MM.1S (cell line): ENCODE results near the gene VSX2.

Experiments
- DNase-seq: peaks from one replicate; pipeline ENCODE4 v3.0.0-alpha.2; 2015
- H2AFZ ChIP-seq: fragments of 300-600 bp; sonication (generic); 2 replicates; pipeline ENCODE4 v1.6.0; 2016; ENCODE audit warnings: antibody characterized with exemption, low read length
- H3F3A ChIP-seq: fragments of 300-600 bp; sonication (generic); 2 replicates; pipeline ENCODE4 v1.6.1; 2016; ENCODE audit warnings: mild to moderate bottlenecking, antibody characterized with exemption, low read length, moderate library complexity, mixed read lengths; ENCODE audit not compliant: insufficient read depth
- H3K27ac ChIP-seq: fragments of 300-600 bp; sonication (generic); 2 replicates; pipeline ENCODE4 v1.5.1; 2016; ENCODE audit warnings: mild to moderate bottlenecking, low read length
- H3K27me3 ChIP-seq: fragments of 300-600 bp; sonication (generic); replicated peaks from 2 replicates; pipeline ENCODE4 v1.6.0; 2016; ENCODE audit warnings: low read length; ENCODE audit not compliant: insufficient read depth
- H3K36me3 ChIP-seq: fragments of 300-600 bp; sonication (generic); replicated peaks from 2 replicates; pipeline ENCODE4 v1.6.1; 2016; ENCODE audit warnings: mild to moderate bottlenecking, low read length, mixed read lengths; ENCODE audit not compliant: insufficient read depth
- H3K4me1 ChIP-seq: fragments of 300-600 bp; sonication (generic); 2 replicates; pipeline ENCODE4 v1.6.1; 2016; ENCODE audit warnings: low read length, mixed read lengths
- H3K4me2 ChIP-seq: fragments of 300-600 bp; sonication (generic); 2 replicates; pipeline ENCODE4 v1.6.0; 2016; ENCODE audit warnings: low read depth, low read length
- H3K4me3 ChIP-seq: fragments of 300-600 bp; sonication (generic); 2 replicates; pipeline ENCODE4 v1.5.1; 2016; ENCODE audit warnings: low read length, mixed read lengths
- H3K79me2 ChIP-seq: fragments of 300-600 bp; sonication (generic); 2 replicates; pipeline ENCODE4 v1.6.1; 2016; ENCODE audit warnings: mixed run types, low read length, mixed read lengths
- H3K9ac ChIP-seq: fragments of 300-600 bp; sonication (generic); 2 replicates; pipeline ENCODE4 v1.6.1; 2016; ENCODE audit warnings: low read length, mixed read lengths
- H3K9me2 ChIP-seq: fragments of 300-600 bp; sonication (generic); replicated peaks from 2 replicates; pipeline ENCODE4 v1.6.1; 2016; ENCODE audit warnings: mild to moderate bottlenecking, low read length, mixed read lengths; ENCODE audit not compliant: insufficient read depth
- H3K9me3 ChIP-seq: fragments of 300-600 bp; sonication (generic); replicated peaks from 2 replicates; pipeline ENCODE4 v1.6.1; 2016; ENCODE audit warnings: mild to moderate bottlenecking, low read length, mixed read lengths; ENCODE audit not compliant: insufficient read depth
- H4K20me1 ChIP-seq: fragments of 300-600 bp; sonication (generic); 2 replicates; pipeline ENCODE4 v1.6.1; 2016; ENCODE audit warnings: mild to moderate bottlenecking, low read length, moderate library complexity, mixed read lengths; ENCODE audit not compliant: insufficient read depth
- EZH2 ChIP-seq: fragments of 300-600 bp; sonication (generic); optimal IDR thresholded peaks from 2 replicates; pipeline ENCODE3; 2017; ENCODE audit warnings: low read depth, mild to moderate bottlenecking, antibody characterized with exemption, low read length, mixed read lengths
- EZH2phosphoT487 ChIP-seq: fragments of 300-600 bp; sonication (generic); IDR thresholded peaks from 2 replicates; pipeline ENCODE4 v1.6.1; 2018; ENCODE audit warnings: antibody characterized with exemption, low read length
- TF ChIP-seq, protein P1 (sequence below): fragments of 300-600 bp; sonication (generic); IDR thresholded peaks from 2 replicates; pipeline ENCODE4 v1.5.1; 2016; ENCODE audit warnings: antibody characterized with exemption, low read length, mixed read lengths

Gene VSX2

DNA sequence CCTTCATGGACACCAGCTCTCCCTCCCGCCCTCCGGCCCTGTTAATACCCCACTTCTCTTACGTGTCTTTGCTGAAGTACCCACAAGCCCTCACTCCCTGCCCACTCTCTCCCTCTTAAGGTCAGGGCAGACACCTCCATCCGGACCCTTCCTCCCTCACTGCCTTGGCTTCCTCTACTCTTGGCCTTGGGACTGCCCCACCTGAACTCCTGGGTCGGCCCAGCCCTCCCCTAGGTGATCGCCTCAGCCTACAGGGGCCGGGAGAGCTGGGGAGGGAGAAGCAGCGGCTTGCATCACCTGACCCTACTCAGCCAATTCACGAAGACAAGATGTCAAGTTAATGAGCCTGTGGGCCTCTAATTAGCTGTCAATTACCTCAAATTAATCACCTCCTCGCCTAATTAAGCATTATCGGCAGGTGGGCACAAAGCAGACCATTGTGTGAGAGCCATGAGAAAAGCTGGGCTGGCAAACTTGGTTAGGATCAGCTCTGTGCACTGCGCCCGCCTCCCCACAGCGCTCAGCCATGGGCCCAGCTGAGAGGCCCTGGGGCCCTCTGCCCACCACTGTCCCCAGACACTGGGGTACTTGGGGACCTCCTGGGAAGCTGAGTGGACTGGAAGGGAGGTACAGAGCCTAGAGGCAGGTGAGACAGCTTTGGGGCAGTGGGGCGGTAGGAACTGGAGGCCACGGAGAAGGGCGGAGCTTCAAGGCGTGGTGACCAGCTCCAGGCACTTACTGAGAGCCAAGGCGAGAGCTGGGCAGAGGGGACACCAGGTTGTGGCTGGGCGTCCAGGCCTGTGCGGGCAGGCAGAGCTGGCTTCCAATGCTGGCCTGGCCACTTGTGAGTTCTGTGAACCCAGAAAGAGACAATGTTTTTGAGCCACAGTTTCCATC is 25.1 kb upstream of the VSX2 start:
- no peaks in the 10 kb centered on the region for H3K27me3 ChIP-seq
- H3K79me2 ChIP-seq: no peaks in the 10 kb centered on the region
- H3K9ac ChIP-seq: no peak overlapping the region
- no peak overlapping the region for H3K4me3 ChIP-seq
- no peaks in the 10 kb centered on the region for H3K9me2 ChIP-seq
- TF ChIP-seq, protein P1, sequence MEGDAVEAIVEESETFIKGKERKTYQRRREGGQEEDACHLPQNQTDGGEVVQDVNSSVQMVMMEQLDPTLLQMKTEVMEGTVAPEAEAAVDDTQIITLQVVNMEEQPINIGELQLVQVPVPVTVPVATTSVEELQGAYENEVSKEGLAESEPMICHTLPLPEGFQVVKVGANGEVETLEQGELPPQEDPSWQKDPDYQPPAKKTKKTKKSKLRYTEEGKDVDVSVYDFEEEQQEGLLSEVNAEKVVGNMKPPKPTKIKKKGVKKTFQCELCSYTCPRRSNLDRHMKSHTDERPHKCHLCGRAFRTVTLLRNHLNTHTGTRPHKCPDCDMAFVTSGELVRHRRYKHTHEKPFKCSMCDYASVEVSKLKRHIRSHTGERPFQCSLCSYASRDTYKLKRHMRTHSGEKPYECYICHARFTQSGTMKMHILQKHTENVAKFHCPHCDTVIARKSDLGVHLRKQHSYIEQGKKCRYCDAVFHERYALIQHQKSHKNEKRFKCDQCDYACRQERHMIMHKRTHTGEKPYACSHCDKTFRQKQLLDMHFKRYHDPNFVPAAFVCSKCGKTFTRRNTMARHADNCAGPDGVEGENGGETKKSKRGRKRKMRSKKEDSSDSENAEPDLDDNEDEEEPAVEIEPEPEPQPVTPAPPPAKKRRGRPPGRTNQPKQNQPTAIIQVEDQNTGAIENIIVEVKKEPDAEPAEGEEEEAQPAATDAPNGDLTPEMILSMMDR: no peak
- TF ChIP-seq EZH2: no peak
- no peak for TF ChIP-seq EZH2phosphoT487
- no peak overlapping the region for H2AFZ ChIP-seq
- no peaks in the 10 kb centered on the region for H3F3A ChIP-seq
- no peak overlapping the region for H3K4me2 ChIP-seq
- H3K9me3 ChIP-seq: no peaks in the 10 kb centered on the region
- H3K4me1 ChIP-seq: no peaks in the 10 kb centered on the region
- no peaks in the 10 kb centered on the region for H3K36me3 ChIP-seq
- no peak for DNase-seq
- no peak overlapping the region for H3K27ac ChIP-seq
- H4K20me1 ChIP-seq: no peaks in the 10 kb centered on the region

DNA sequence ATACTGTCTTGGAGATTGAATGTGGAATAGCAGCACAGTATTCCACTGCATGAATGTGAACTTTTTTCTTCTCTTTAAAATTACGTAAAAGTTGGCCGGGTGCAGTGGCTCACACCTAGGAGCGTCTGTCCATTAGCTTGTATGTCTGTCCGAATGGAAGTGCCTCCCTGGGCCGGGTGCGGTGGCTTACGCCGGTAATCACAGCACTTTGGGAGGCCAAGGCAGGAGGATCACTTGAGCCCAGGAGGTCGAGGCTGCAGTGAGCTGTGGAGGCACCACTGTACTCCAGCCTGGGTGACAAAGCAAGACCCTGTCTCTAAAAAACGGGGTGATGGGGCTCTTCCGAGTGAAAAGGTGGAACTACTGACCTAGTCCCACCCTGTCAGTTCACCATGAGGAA is 22.6 kb upstream of the VSX2 start:
- TF ChIP-seq, protein P1: no peak
- TF ChIP-seq EZH2 (no peak), EZH2phosphoT487 (no peak)
- no peak overlapping the region for H3K27ac ChIP-seq
- no peak overlapping the region for H3K4me3 ChIP-seq
- no peak overlapping the region for H3K4me2 ChIP-seq
- H3K79me2 ChIP-seq: no peaks in the 10 kb centered on the region
- no peaks in the 10 kb centered on the region for H3K4me1 ChIP-seq
- no peak overlapping the region for H2AFZ ChIP-seq
- H3K27me3 ChIP-seq: no peaks in the 10 kb centered on the region
- H3K9me3 ChIP-seq: no peaks in the 10 kb centered on the region
- DNase-seq: no peak
- no peaks in the 10 kb centered on the region for H3F3A ChIP-seq
- no peak overlapping the region for H3K9ac ChIP-seq
- no peaks in the 10 kb centered on the region for H3K9me2 ChIP-seq
- H3K36me3 ChIP-seq: no peaks in the 10 kb centered on the region
- H4K20me1 ChIP-seq: no peaks in the 10 kb centered on the region

- no peaks in the 10 kb centered on the region for H3K4me1 ChIP-seq
- no peak for TF ChIP-seq EZH2
- TF ChIP-seq, protein P1: peak; percentile 69
- H3K9me3 ChIP-seq: no peaks in the 10 kb centered on the region
- H3K9ac ChIP-seq: no peak overlapping the region
- no peak overlapping the region for H3K27ac ChIP-seq
- H3K79me2 ChIP-seq: no peaks in the 10 kb centered on the region
- DNase-seq: peak; percentile 54
- H3K4me2 ChIP-seq: peak overlapping the region; percentile 79
- H3F3A ChIP-seq: no peaks in the 10 kb centered on the region
- H2AFZ ChIP-seq: peak overlapping the region; percentile 74; the same call in 1 of the 2 replicates
- no peaks in the 10 kb centered on the region for H3K27me3 ChIP-seq
- H3K9me2 ChIP-seq: no peaks in the 10 kb centered on the region
- no peaks in the 10 kb centered on the region for H3K36me3 ChIP-seq
- peak overlapping the region; percentile 36; the same call in 1 of the 2 replicates for H3K4me3 ChIP-seq
- H4K20me1 ChIP-seq: no peaks in the 10 kb centered on the region
Observed at GRCh38 chr14:74217672-74218448, 21.4 kb upstream of the VSX2 start.
